Posterior cingulate gyrus (tissue), 11 donors: ENCODE data around the gene TPCN2.
A peak's percentile ranks its signal among the peaks of the same experiment; 100 is the strongest.
"Not testable (repeated sequence)": the region's sequence is repeated elsewhere in the genome, so short reads cannot be mapped to it uniquely, and the experiment has no call there.

Experiments used
- DNase-seq, 10 donors: peaks; one replicate each; pipeline versions ENCODE4 v3.0.0 to v3.0.0-alpha.2; 2020 to 2021; ENCODE audit warnings: mixed read lengths in 3 of 10
- intact Hi-C: fragments of 100-400 bp; cut with DNase I; formaldehyde crosslinking; loops from one replicate; pipeline ENCODE4 v1.15.1; 2023

Gene TPCN2

GRCh38 chr11:69066122-69067112 lies 17.7 kb downstream of the TPCN2 start:
- intact Hi-C loops: no loop called here

GRCh38 chr11:69067200-69067599 lies 18.5 kb downstream of the TPCN2 start:
- intact Hi-C loops: no loop called here
- no peak for DNase-seq

More at GRCh38 chr11:69066122-69067112, 17.7 kb downstream of the TPCN2 start:
- DNase-seq: no peak

- intact Hi-C loops: no loop called here
Measured at GRCh38 chr11:69071086-69071800, 22.5 kb downstream of the TPCN2 start.

GRCh38 chr11:69071956-69072355 lies 23.2 kb downstream of the TPCN2 start:
- intact Hi-C loops: no loop called here
- no peak for DNase-seq

More at GRCh38 chr11:69071086-69071800, 22.5 kb downstream of the TPCN2 start:
- no peak for DNase-seq

GRCh38 chr11:69073469-69073868 lies 24.7 kb downstream of the TPCN2 start:
- intact Hi-C loops: no loop called here
- no peak for DNase-seq

GRCh38 chr11:69074375-69075140 lies 25.8 kb downstream of the TPCN2 start:
- intact Hi-C loops: no loop called here
- DNase-seq: no peak

- intact Hi-C loops: no loop called here
- DNase-seq: peak; percentile 47 to 96 (median 64)
Measured at GRCh38 chr11:69075421-69076128, 26.8 kb downstream of the TPCN2 start.

GRCh38 chr11:69076129-69076791 lies 27.5 kb downstream of the TPCN2 start:
- intact Hi-C loops: no loop called here
- DNase-seq: no peak

GRCh38 chr11:69076977-69077376 lies 28.2 kb downstream of the TPCN2 start:
- DNase-seq, intact Hi-C loops: not testable (repeated sequence)

GRCh38 chr11:69078508-69078907 lies 29.8 kb downstream of the TPCN2 start:
- intact Hi-C loops: no loop called here
- DNase-seq: no peak

GRCh38 chr11:69078930-69079605 lies 30.3 kb downstream of the TPCN2 start:
- DNase-seq: no peak
- intact Hi-C loops: no loop called here

- no peak for DNase-seq
- intact Hi-C loops: no loop called here
Measured at GRCh38 chr11:69079661-69080256, 31.0 kb downstream of the TPCN2 start.

GRCh38 chr11:69080257-69080995 lies 31.7 kb downstream of the TPCN2 start:
- intact Hi-C loops: no loop called here
- DNase-seq: no peak

GRCh38 chr11:69081180-69081579 lies 32.4 kb downstream of the TPCN2 start:
- DNase-seq: no peak
- intact Hi-C loops: no loop called here

- DNase-seq: no peak
- intact Hi-C loops: no loop called here
Measured at GRCh38 chr11:69083531-69084247, 35.0 kb downstream of the TPCN2 start.

GRCh38 chr11:69084371-69084770 lies 35.6 kb downstream of the TPCN2 start:
- intact Hi-C loops: no loop called here
- DNase-seq: no peak

GRCh38 chr11:69085490-69086095 lies 36.9 kb downstream of the TPCN2 start:
- no peak for DNase-seq
- intact Hi-C loops: no loop called here
